OCI-LY3 (cell line): Measurements from ENCODE around the gene SCUBE3.

Source experiments
- H2AFZ ChIP-seq: fragments of 200-600, 300-600 bp; shearing (Covaris generic); 2 replicates; pipeline ENCODE4 v1.6.0; 2014; ENCODE audit warnings: antibody characterized with exemption, low read depth, low read length
- H3K27ac ChIP-seq: fragments of 200-600, 300-600 bp; sonication (generic); 2 replicates; pipeline ENCODE4 v1.5.1; 2014; ENCODE audit warnings: mild to moderate bottlenecking, low read length, moderate library complexity, mixed read lengths
- H3K27me3 ChIP-seq: fragments of 200-600, 300-600 bp; sonication (generic); 2 replicates; pipeline ENCODE4 v1.6.1; 2014; ENCODE audit warnings: low read depth, low read length, mixed read lengths
- H3K36me3 ChIP-seq: fragments of 200-600, 300-600 bp; sonication (generic); replicated peaks from 2 replicates; pipeline ENCODE3; 2014; ENCODE audit warnings: low read depth, low read length, mixed read lengths
- H3K4me1 ChIP-seq: fragments of 300-600, 200-600 bp; sonication (generic); 2 replicates; pipeline ENCODE4 v1.6.1; 2014; ENCODE audit warnings: low read length, mixed read lengths
- H3K4me2 ChIP-seq: fragments of 200-600, 300-600 bp; sonication (generic); 2 replicates; pipeline ENCODE4 v1.6.1; 2014; ENCODE audit warnings: low read length, mixed read lengths
- H3K4me3 ChIP-seq: fragments of 300-600, 200-600 bp; sonication (generic); 2 replicates; pipeline ENCODE4 v1.5.1; 2014; ENCODE audit warnings: antibody characterized with exemption, mild to moderate bottlenecking, low read length, moderate library complexity
- H3K79me2 ChIP-seq: fragments of 300-600, 200-600 bp; shearing (Covaris generic); 2 replicates; pipeline ENCODE4 v1.6.1; 2014; ENCODE audit warnings: mild to moderate bottlenecking, low read length, mixed read lengths
- H3K9ac ChIP-seq: fragments of 300-600, 200-600 bp; shearing (Covaris generic); 2 replicates; pipeline ENCODE4 v1.6.0; 2014; ENCODE audit warnings: mild to moderate bottlenecking, low read length, moderate library complexity
- H3K9me3 ChIP-seq: fragments of 200-600, 300-600 bp; shearing (Covaris generic); 2 replicates; pipeline ENCODE4 v1.6.1; 2014; ENCODE audit warnings: low read length, mixed read lengths; ENCODE audit not compliant: insufficient read depth
- H4K20me1 ChIP-seq: fragments of 200-600, 300-600 bp; sonication (generic); 2 replicates; pipeline ENCODE4 v1.6.1; 2016; ENCODE audit warnings: low read length, mixed read lengths; ENCODE audit not compliant: insufficient read depth
- CTCF ChIP-seq: fragments of 200-600, 300-600 bp; sonication (generic); IDR thresholded peaks from 2 replicates; pipeline ENCODE4 v1.5.1; 2014; ENCODE audit warnings: antibody characterized with exemption, low read length, low read depth
- EZH2phosphoT487 ChIP-seq: fragments of 200-600 bp; shearing (Covaris generic); IDR thresholded peaks from 2 replicates; pipeline ENCODE4 v1.6.1; 2018; ENCODE audit warnings: antibody characterized with exemption, mixed run types, low read depth

The SCUBE3 gene

DNA sequence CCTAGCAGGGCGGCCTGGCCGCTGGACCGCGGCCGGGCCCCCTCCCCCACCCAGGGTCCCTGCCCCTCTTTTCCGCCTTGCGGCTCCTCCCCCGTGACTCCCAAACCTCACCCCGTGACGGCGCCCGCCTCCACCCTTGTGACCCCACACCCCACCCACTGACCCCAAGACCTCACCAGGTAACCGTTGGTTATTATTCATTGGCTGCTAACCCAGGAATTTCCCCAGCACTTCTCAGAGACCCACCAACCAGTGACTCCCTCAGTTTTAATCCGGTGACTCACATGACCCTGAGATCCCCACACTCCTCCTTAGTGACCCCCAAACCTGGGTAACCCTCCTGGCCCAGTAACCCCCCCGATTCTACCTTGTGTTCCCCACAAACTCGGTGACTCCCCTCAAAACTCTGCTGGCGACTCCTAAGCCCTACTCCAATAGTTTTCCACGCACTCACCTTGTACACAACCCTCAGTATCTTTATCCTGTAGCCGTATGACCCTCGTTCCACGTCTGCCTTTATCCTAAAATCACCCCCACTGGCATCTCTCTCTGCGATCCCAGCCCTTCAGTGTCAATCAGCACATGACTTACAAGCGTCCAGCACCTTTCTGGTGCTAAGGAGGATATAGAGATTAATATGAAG lies 46.3 kb downstream of the SCUBE3 start:
- Histone ChIP-seq H3K9me3 (no peaks in the 10 kb centered on the region), H4K20me1 (no peaks in the 10 kb centered on the region), H2AFZ (peak overlapping the region; percentile 83), H3K4me2 (peak overlapping the region; percentile 96), H3K79me2 (peaks cover 10% of the 10 kb centered on the region), H3K4me1 (peaks cover 23% of the 10 kb centered on the region), H3K4me3 (peak overlapping the region; percentile 89), H3K27me3 (no peaks in the 10 kb centered on the region), H3K27ac (peak overlapping the region; percentile 66), H3K9ac (peak overlapping the region; percentile 92), H3K36me3 (no peaks in the 10 kb centered on the region)
- no peak for TF ChIP-seq CTCF
- TF ChIP-seq EZH2phosphoT487, result no peak

DNA sequence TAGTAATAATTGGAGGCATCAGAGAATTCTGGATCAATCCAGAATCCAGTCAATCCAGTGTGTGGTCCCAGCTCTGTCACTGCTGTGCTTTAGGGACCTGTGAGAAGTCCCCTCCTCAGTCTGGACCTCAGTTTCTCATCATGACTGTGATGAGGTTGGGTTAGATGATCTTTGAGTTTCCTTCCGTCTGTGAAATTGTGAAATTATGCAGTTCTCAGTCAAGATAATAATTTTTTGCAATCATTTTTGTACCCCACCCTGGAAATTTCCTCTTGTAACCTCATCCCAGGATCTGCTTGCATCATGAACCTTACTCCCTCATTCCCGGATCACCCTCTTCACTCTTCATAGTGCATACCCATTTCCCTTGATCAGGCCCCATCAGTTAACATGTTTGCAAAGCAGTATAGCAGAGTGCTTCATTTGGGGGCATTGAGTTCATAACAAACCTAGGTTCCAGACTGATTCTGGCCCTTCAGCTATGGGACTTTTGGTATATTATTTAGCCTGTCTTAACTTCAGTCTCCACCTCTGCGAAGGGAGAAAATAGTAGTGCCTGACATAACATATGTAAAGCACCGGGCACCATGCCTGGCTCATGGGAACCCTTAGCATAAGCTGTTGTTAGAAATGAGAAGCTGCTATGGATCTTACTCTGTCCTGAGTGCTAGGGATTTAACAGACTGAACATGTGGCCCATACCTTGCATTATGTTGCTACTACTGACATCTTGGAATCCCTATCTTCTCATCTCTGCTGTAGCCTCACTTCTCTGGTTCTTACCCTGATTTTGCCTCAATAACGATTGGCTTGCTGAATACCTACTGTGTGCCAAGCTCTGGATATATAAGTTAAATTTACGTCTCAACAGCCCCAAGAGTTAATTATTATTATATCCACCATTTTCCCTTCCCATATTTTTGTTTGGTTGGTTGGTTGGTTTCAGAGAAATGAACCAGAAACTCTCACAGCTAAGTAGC lies 47.1 kb downstream of the SCUBE3 start:
- peak overlapping the region; percentile 96 for H3K4me2 ChIP-seq
- no peak for TF ChIP-seq EZH2phosphoT487
- no peak for TF ChIP-seq CTCF
- no peaks in the 10 kb centered on the region for H3K36me3 ChIP-seq
- no peak overlapping the region for H2AFZ ChIP-seq
- H3K4me3 ChIP-seq, result peak overlapping the region; percentile 89
- H3K9ac ChIP-seq, result peak overlapping the region; percentile 92
- no peaks in the 10 kb centered on the region for H3K9me3 ChIP-seq
- peaks cover 23% of the 10 kb centered on the region for H3K4me1 ChIP-seq
- no peaks in the 10 kb centered on the region for H3K27me3 ChIP-seq
- no peaks in the 10 kb centered on the region for H4K20me1 ChIP-seq
- H3K79me2 ChIP-seq, result peaks cover 10% of the 10 kb centered on the region
- 0 out of 2 replicates have a peak overlapping the region, but pooled peaks have one; percentile 66 for H3K27ac ChIP-seq

DNA sequence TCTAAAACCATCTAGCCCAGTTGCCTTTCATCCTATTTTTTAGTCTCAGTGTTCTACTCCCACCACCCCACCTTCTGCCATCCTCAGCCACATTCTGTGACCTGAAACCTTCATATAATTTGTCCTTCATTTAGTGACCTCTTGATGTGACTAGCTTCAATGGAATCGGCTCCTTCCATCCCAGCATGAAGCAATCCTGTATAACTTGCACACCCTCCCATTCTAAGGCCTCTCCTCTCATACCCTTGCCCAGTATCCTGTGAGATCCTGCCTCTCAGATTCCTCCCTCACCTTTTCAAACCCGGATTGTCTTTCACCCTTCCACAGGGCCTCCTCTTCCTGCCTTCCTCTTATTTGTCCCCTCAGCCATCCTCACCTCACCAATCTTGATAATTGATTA lies 48.8 kb downstream of the SCUBE3 start:
- Histone ChIP-seq H3K79me2 (peaks cover 10% of the 10 kb centered on the region), H3K4me1 (peaks cover 23% of the 10 kb centered on the region), H4K20me1 (no peaks in the 10 kb centered on the region), H3K4me3 (no peak overlapping the region), H3K4me2 (no peak overlapping the region), H3K36me3 (no peaks in the 10 kb centered on the region), H3K9ac (no peak overlapping the region), H2AFZ (no peak overlapping the region), H3K27me3 (no peaks in the 10 kb centered on the region), H3K27ac (no peak overlapping the region), H3K9me3 (no peaks in the 10 kb centered on the region)
- no peak for TF ChIP-seq EZH2phosphoT487
- no peak for TF ChIP-seq CTCF
